Loucy (cell line): ENCODE measurements around the gene CPED1.

ENCODE experiments used
- H2AFZ ChIP-seq: fragments of 200-600 bp; sonication (generic); 2 replicates; pipeline ENCODE4 v1.6.0; 2016; ENCODE audit warnings: antibody characterized with exemption, mild to moderate bottlenecking, low read length, moderate library complexity
- H3F3A ChIP-seq: fragments of 200-600 bp; 2 replicates; pipeline ENCODE4 v1.6.0; 2016; ENCODE audit warnings: antibody characterized with exemption, low read depth, mild to moderate bottlenecking
- H3K27me3 ChIP-seq: fragments of 200-600 bp; sonication (generic); 2 replicates; pipeline ENCODE4 v1.6.1; 2014; ENCODE audit warnings: low read length, mild to moderate bottlenecking; ENCODE audit not compliant: insufficient read depth, poor library complexity, severe bottlenecking
- H3K36me3 ChIP-seq: fragments of 200-600 bp; sonication (generic); 2 replicates; pipeline ENCODE4 v1.6.1; 2016; ENCODE audit warnings: low read length; ENCODE audit not compliant: insufficient read depth
- H3K4me1 ChIP-seq: fragments of 200-600 bp; sonication (generic); 2 replicates; pipeline ENCODE4 v1.5.1; 2014; ENCODE audit warnings: low read length, mild to moderate bottlenecking; ENCODE audit not compliant: insufficient read depth, poor library complexity, severe bottlenecking
- H3K4me2 ChIP-seq: fragments of 200-600 bp; sonication (generic); 2 replicates; pipeline ENCODE4 v1.6.0; 2014; ENCODE audit warnings: antibody characterized with exemption, low read length, low read depth, mild to moderate bottlenecking; ENCODE audit not compliant: poor library complexity, severe bottlenecking
- H3K4me3 ChIP-seq: fragments of 200-600 bp; sonication (generic); 2 replicates; pipeline ENCODE4 v1.5.1; 2014; ENCODE audit warnings: low read length, mild to moderate bottlenecking, mixed read lengths; ENCODE audit not compliant: poor library complexity, severe bottlenecking
- H3K79me2 ChIP-seq: fragments of 200-600 bp; sonication (generic); 2 replicates; pipeline ENCODE4 v1.6.1; 2014; ENCODE audit warnings: low read length; ENCODE audit not compliant: insufficient read depth
- H3K9ac ChIP-seq: fragments of 200-600 bp; sonication (generic); 2 replicates; pipeline ENCODE4 v1.6.0; 2014; ENCODE audit warnings: mild to moderate bottlenecking, low read depth, low read length, moderate library complexity; ENCODE audit not compliant: poor library complexity, severe bottlenecking
- H3K9me2 ChIP-seq: fragments of 200-600 bp; sonication (generic); replicated peaks from 2 replicates; pipeline ENCODE4 v1.6.1; 2016; ENCODE audit warnings: low read depth, low read length, mixed read lengths
- H3K9me3 ChIP-seq: fragments of 200-600 bp; sonication (generic); 2 replicates; pipeline ENCODE4 v1.6.1; 2014; ENCODE audit warnings: mild to moderate bottlenecking, antibody characterized with exemption, low read length, low read depth; ENCODE audit not compliant: insufficient read depth
- H4K20me1 ChIP-seq: fragments of 200-600 bp; sonication (generic); 2 replicates; pipeline ENCODE4 v1.6.0; 2014; ENCODE audit warnings: antibody characterized with exemption, low read length, mild to moderate bottlenecking; ENCODE audit not compliant: insufficient read depth, poor library complexity, severe bottlenecking
- EZH2phosphoT487 ChIP-seq: fragments of 200-600 bp; IDR thresholded peaks from 2 replicates; pipeline ENCODE4 v1.6.1; 2018; ENCODE audit warnings: antibody characterized with exemption, mild to moderate bottlenecking, moderate library complexity, borderline replicate concordance
- TF ChIP-seq, protein P1 (sequence below): fragments of 200-600 bp; sonication (generic); conservative IDR thresholded peaks from 2 replicates; pipeline ENCODE4 v1.5.1; 2014; ENCODE audit warnings: mild to moderate bottlenecking, antibody characterized with exemption, low read length

CPED1 gene

DNA sequence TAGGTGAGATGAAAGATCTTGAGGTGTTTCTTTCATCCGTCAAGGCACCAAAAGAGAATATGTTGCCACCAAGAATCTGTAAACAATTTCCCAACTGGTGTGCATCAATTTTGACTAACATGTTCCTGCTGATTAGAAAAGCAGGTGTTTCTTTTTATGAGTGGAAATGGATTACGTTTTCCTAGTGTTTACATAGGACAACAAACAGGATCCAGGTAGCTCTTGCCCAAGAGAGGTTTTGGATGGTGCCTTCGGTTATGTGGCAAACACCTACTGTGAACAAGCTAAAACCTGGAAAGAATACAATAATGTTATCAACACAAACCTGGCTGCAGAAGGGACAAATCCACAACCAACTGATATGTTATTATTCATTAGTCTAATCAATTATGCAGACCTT, 286.7 kb downstream of the CPED1 start:
- no peak overlapping the region for H3K4me3 ChIP-seq
- no peaks in the 10 kb centered on the region for H3K36me3 ChIP-seq
- no peak overlapping the region for H2AFZ ChIP-seq
- no peaks in the 10 kb centered on the region for H3K9me3 ChIP-seq
- H3K4me1 ChIP-seq, result no peaks in the 10 kb centered on the region
- H3K4me2 ChIP-seq, result no peak overlapping the region
- H3K79me2 ChIP-seq, result no peaks in the 10 kb centered on the region
- no peaks in the 10 kb centered on the region for H3K27me3 ChIP-seq
- H3K9ac ChIP-seq, result no peak overlapping the region
- H3F3A ChIP-seq, result no peaks in the 10 kb centered on the region
- no peak for TF ChIP-seq EZH2phosphoT487
- TF ChIP-seq, protein P1, sequence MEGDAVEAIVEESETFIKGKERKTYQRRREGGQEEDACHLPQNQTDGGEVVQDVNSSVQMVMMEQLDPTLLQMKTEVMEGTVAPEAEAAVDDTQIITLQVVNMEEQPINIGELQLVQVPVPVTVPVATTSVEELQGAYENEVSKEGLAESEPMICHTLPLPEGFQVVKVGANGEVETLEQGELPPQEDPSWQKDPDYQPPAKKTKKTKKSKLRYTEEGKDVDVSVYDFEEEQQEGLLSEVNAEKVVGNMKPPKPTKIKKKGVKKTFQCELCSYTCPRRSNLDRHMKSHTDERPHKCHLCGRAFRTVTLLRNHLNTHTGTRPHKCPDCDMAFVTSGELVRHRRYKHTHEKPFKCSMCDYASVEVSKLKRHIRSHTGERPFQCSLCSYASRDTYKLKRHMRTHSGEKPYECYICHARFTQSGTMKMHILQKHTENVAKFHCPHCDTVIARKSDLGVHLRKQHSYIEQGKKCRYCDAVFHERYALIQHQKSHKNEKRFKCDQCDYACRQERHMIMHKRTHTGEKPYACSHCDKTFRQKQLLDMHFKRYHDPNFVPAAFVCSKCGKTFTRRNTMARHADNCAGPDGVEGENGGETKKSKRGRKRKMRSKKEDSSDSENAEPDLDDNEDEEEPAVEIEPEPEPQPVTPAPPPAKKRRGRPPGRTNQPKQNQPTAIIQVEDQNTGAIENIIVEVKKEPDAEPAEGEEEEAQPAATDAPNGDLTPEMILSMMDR, result no peak
- H3K9me2 ChIP-seq, result no peaks in the 10 kb centered on the region
- no peaks in the 10 kb centered on the region for H4K20me1 ChIP-seq

DNA sequence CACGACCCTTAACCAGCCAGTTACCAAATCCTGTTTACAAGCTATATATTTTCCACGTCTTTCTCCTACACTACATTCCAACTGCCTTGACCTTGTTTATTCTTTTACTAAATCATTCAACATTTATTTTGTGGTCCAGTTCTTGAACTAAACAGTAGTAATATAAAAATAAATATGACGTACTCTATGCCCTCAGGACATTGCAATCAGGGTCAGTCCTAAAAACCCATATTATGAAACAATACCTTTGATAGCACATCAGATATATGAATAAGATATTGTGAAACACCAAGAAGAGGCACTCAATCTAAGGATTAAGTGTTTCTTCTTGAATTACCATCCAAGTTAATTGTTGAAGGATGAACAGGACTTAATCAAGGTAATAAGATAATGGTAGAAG, 287.8 kb downstream of the CPED1 start:
- Histone ChIP-seq H3K79me2 (no peaks in the 10 kb centered on the region), H3F3A (no peaks in the 10 kb centered on the region), H3K9me3 (no peaks in the 10 kb centered on the region), H2AFZ (no peak overlapping the region), H3K4me1 (no peaks in the 10 kb centered on the region), H3K4me2 (no peak overlapping the region), H3K9me2 (no peaks in the 10 kb centered on the region), H3K27me3 (no peaks in the 10 kb centered on the region), H3K4me3 (no peak overlapping the region), H3K9ac (no peak overlapping the region), H4K20me1 (no peaks in the 10 kb centered on the region), H3K36me3 (no peaks in the 10 kb centered on the region)
- TF ChIP-seq, protein P1, result no peak
- TF ChIP-seq EZH2phosphoT487, result no peak

DNA sequence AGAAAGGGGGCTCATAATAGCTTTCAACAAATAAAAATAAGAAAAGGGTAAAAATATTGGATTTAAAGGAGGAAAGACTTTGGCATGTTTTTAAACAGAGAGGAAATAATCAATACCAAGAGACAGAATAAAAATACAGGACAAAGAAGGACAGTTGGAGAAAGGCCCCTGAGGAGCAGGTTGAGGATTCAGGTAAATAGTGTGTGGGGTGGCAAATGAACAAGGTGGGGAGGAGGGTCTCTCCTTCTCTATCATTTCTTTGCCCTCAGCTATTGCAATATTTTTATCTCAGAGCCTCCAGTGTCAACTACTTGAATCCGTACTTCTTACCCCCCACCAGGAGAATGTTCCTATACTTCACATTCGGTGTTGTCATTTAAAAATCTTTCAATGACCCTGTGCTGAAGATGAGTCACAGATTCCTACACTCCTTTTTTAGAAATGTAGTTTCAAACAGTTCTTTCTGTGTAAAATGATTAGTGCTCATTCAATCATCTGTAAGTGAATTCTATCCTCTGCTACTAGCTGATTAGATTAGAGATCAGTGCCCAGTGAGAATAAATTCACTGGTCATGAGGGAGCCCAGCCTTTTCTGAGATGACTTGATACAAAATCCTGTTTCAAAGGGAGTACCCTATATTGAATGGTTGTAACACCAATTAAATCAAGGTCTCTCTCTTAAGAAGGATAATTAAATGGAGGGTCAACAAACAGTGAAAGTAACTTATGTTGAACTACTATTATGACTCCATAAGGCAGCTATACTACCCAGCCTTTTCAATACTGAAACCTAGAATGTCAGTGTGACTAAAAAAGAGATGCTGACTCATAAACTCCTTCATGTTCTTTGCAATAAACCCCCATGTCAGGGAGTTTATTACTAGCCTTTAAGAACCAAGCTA, 289.9 kb downstream of the CPED1 start:
- Histone ChIP-seq H3K79me2 (no peaks in the 10 kb centered on the region), H3K9ac (no peak overlapping the region), H2AFZ (no peak overlapping the region), H3K27me3 (no peaks in the 10 kb centered on the region), H4K20me1 (no peaks in the 10 kb centered on the region), H3K4me2 (no peak overlapping the region), H3K36me3 (no peaks in the 10 kb centered on the region), H3K4me3 (no peak overlapping the region), H3K9me3 (no peaks in the 10 kb centered on the region), H3K4me1 (no peaks in the 10 kb centered on the region), H3K9me2 (no peaks in the 10 kb centered on the region), H3F3A (no peaks in the 10 kb centered on the region)
- TF ChIP-seq, protein P1, result no peak
- TF ChIP-seq EZH2phosphoT487, result no peak
